GM12801 (cell line): ENCODE results near the gene PRSS53.

Experiments
- TF ChIP-seq, protein P1 (sequence below): IDR thresholded peaks from one replicate; pipeline ENCODE4 v1.5.1; 2011; ENCODE audit warnings: control low read depth; ENCODE audit not compliant: insufficient read length; ENCODE audit errors: extremely low read depth

Gene PRSS53

GRCh38 chr16:31052114-31052513 is 36.6 kb downstream of the PRSS53 start:
- TF ChIP-seq, protein P1, sequence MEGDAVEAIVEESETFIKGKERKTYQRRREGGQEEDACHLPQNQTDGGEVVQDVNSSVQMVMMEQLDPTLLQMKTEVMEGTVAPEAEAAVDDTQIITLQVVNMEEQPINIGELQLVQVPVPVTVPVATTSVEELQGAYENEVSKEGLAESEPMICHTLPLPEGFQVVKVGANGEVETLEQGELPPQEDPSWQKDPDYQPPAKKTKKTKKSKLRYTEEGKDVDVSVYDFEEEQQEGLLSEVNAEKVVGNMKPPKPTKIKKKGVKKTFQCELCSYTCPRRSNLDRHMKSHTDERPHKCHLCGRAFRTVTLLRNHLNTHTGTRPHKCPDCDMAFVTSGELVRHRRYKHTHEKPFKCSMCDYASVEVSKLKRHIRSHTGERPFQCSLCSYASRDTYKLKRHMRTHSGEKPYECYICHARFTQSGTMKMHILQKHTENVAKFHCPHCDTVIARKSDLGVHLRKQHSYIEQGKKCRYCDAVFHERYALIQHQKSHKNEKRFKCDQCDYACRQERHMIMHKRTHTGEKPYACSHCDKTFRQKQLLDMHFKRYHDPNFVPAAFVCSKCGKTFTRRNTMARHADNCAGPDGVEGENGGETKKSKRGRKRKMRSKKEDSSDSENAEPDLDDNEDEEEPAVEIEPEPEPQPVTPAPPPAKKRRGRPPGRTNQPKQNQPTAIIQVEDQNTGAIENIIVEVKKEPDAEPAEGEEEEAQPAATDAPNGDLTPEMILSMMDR, result no peak

GRCh38 chr16:31050280-31051030 is 38.3 kb downstream of the PRSS53 start:
- TF ChIP-seq, protein P1, result no peak

DNA sequence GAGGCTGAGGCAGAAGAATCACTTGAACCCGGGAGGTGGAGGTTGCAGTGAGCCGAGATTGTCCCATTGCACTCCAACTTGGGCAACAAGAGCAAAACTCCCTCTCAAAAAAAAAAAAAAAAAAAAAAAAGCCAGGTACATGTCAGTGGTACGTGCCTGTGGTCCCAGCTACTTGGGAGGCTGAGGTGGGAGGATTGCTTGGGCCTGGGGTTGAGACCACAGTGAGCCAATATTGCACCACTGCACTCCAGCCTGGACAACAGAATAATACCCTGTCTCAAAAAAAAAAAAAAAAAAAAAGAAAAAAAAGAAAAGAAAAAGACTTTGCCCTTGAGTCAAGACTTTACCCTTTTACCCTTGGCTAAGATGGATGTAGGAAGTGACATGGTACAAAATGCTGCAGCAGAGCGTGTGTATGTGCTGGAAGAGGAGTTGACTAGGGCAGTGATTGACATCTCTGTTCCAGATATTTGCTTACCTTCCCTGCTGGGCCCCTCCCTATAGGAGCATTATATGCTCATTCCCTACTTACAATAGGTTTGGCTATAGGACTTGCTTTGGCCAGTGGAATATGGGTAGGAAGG is 44.8 kb downstream of the PRSS53 start:
- TF ChIP-seq, protein P1, result no peak

DNA sequence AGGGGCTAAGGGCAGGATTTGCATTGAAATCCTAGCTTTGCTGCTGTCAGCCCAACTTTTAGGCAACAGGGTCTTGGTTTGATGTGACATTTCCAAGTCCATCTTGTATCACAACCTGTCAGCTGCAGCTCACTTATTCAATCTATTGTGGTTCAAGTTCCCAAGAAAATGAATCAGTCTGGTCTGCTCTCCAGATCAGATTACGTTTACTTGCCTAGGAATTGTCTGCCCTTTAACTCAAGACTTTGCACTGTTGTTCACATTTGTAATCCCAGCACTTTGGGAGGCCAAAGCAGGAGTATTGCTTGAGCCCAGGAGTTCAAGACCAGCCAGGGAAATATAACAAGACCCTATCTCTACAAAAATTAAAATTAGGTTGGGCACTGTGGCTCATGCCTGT is 45.4 kb downstream of the PRSS53 start:
- TF ChIP-seq, protein P1, result no peak

DNA sequence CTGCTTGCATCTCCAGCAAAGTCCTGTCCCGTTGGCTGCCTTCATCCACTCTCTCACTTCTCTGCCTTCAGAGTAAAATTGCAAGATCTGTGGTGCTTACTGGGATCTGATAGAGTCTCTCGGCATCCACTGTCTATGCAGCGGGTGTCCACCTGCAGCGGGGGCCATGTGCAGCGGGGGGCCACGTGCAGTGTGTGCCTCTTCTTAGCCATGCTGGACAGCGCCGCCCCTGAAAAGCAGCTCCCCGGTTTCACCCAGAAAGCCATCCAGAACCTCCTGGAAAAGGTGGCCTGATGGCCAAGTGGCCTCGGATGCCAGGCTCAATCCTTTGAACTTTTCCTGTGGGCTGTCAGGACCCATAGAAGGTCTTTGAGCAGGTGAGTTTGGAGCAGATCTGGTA is 45.9 kb downstream of the PRSS53 start:
- TF ChIP-seq, protein P1, result no peak

GRCh38 chr16:31038993-31039392 is 49.8 kb downstream of the PRSS53 start:
- TF ChIP-seq, protein P1, result no peak

DNA sequence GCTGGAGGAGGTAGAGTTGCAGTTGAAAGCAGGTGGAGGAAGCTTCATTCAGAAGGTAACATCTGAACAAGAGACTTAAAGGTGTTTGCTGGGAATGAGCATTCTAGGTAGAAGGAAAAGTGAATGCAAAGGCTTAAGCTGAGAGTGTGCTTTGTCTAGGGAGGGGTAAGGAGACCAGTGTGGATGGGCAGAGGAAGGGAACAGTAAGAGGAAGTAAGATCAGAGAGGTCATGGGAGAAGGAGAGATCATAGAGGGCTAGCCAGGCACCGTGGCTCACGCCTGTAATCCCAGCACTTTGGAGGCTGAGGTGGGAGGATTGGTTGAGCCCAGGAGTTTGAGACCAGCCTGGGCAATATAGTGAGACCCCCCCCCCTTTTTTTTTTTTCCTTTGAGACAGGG is 52.1 kb downstream of the PRSS53 start:
- TF ChIP-seq, protein P1, result no peak
